Ectodermal cell (in vitro differentiated cells): ENCODE results near the gene MUC2.

Experiments
- H3K27ac ChIP-seq: 2 replicates; pipeline ENCODE4 v1.7.0; 2013; ENCODE audit warnings: mild to moderate bottlenecking, low read depth, low read length; ENCODE audit not compliant: insufficient read depth, poor library complexity, severe bottlenecking
- H3K27me3 ChIP-seq: 2 replicates; pipeline ENCODE4 v1.7.0; 2013; ENCODE audit warnings: mild to moderate bottlenecking, low read length; ENCODE audit not compliant: insufficient read depth, control insufficient read depth, poor library complexity, severe bottlenecking
- H3K36me3 ChIP-seq: one replicate; pipeline ENCODE4 v1.7.0; 2013; ENCODE audit warnings: low read length; ENCODE audit not compliant: control insufficient read depth, insufficient read depth
- H3K4me1 ChIP-seq: one replicate; pipeline ENCODE4 v1.7.0; 2013; ENCODE audit warnings: low read length; ENCODE audit not compliant: control insufficient read depth, insufficient read depth
- H3K4me3 ChIP-seq: 2 replicates; pipeline ENCODE4 v1.7.0; 2013; ENCODE audit warnings: low read depth, low read length, control low read depth; ENCODE audit not compliant: insufficient read depth
- H3K9me3 ChIP-seq: 2 replicates; pipeline ENCODE4 v1.7.0; 2013; ENCODE audit warnings: mild to moderate bottlenecking, low read length, moderate library complexity; ENCODE audit not compliant: control insufficient read depth
- WGBS, 2 experiments: methylation state at CpG; one replicate each; pipeline ENCODE4 v1.1.7; 2013; ENCODE audit warnings: missing lambda C conversion rate in 2 of 2; 5-methylcytosine and 5-hydroxymethylcytosine counted together

The MUC2 gene

GRCh38 chr11:1072821-1073231 lies 1.8 kb upstream of the MUC2 start:
- Histone ChIP-seq H3K4me1 (peaks cover 22% of the 10 kb centered on the region), H3K27me3 (no peaks in the 10 kb centered on the region), H3K27ac (no peak overlapping the region), H3K9me3 (no peaks in the 10 kb centered on the region), H3K4me3 (no peak overlapping the region), H3K36me3 (no peaks in the 10 kb centered on the region)
- WGBS, 2 experiments: 86% methylated on average over 9 of the region's 9 CpGs

GRCh38 chr11:1073261-1073724 lies 1.4 kb upstream of the MUC2 start:
- H3K4me3 ChIP-seq: no peak overlapping the region
- peaks cover 22% of the 10 kb centered on the region for H3K4me1 ChIP-seq
- no peaks in the 10 kb centered on the region for H3K27me3 ChIP-seq
- no peaks in the 10 kb centered on the region for H3K36me3 ChIP-seq
- H3K27ac ChIP-seq: no peak overlapping the region
- 70 to 72% methylated on average over 13 of the region's 13 CpGs for WGBS, 2 experiments
- no peaks in the 10 kb centered on the region for H3K9me3 ChIP-seq

GRCh38 chr11:1073851-1074243 lies 827 bp upstream of the MUC2 start:
- Histone ChIP-seq H3K27ac (no peak overlapping the region), H3K4me3 (no peak overlapping the region), H3K4me1 (peaks cover 22% of the 10 kb centered on the region), H3K9me3 (no peaks in the 10 kb centered on the region), H3K27me3 (no peaks in the 10 kb centered on the region), H3K36me3 (no peaks in the 10 kb centered on the region)
- 92 to 93% methylated on average over 11 of the region's 11 CpGs for WGBS, 2 experiments

GRCh38 chr11:1075341-1075911 lies 752 bp downstream of the MUC2 start:
- H3K36me3 ChIP-seq: no peaks in the 10 kb centered on the region
- no peak overlapping the region for H3K27ac ChIP-seq
- no peaks in the 10 kb centered on the region for H3K9me3 ChIP-seq
- 93% methylated on average over 28 of the region's 28 CpGs for WGBS, 2 experiments
- peaks cover 22% of the 10 kb centered on the region for H3K4me1 ChIP-seq
- H3K27me3 ChIP-seq: no peaks in the 10 kb centered on the region
- no peak overlapping the region for H3K4me3 ChIP-seq

GRCh38 chr11:1076061-1076665 lies 1.5 kb downstream of the MUC2 start:
- Histone ChIP-seq H3K27ac (no peak overlapping the region), H3K4me1 (peaks cover 22% of the 10 kb centered on the region), H3K9me3 (no peaks in the 10 kb centered on the region), H3K36me3 (no peaks in the 10 kb centered on the region), H3K27me3 (no peaks in the 10 kb centered on the region), H3K4me3 (no peak overlapping the region)
- WGBS, 2 experiments: 81 to 86% methylated on average over 18 of the region's 18 CpGs

GRCh38 chr11:1077033-1077416 lies 2.4 kb downstream of the MUC2 start:
- Histone ChIP-seq H3K27me3 (no peaks in the 10 kb centered on the region), H3K4me3 (no peak overlapping the region), H3K27ac (no peak overlapping the region), H3K4me1 (peaks cover 22% of the 10 kb centered on the region), H3K36me3 (no peaks in the 10 kb centered on the region), H3K9me3 (no peaks in the 10 kb centered on the region)
- 91% methylated on average over 11 of the region's 11 CpGs for WGBS, 2 experiments

- Histone ChIP-seq H3K9me3 (no peaks in the 10 kb centered on the region), H3K36me3 (no peaks in the 10 kb centered on the region), H3K4me1 (peaks cover 17% of the 10 kb centered on the region), H3K27me3 (no peaks in the 10 kb centered on the region), H3K27ac (no peak overlapping the region), H3K4me3 (no peak overlapping the region)
- 86 to 88% methylated on average over 33 of the region's 33 CpGs for WGBS, 2 experiments
Observed at GRCh38 chr11:1077417-1078119, 2.9 kb downstream of the MUC2 start.

- H3K4me1 ChIP-seq: peaks cover 14% of the 10 kb centered on the region
- no peak overlapping the region for H3K27ac ChIP-seq
- no peaks in the 10 kb centered on the region for H3K9me3 ChIP-seq
- no peaks in the 10 kb centered on the region for H3K27me3 ChIP-seq
- WGBS, 2 experiments: 91 to 93% methylated on average over 39 of the region's 39 CpGs
- H3K36me3 ChIP-seq: no peaks in the 10 kb centered on the region
- no peak overlapping the region for H3K4me3 ChIP-seq
Observed at GRCh38 chr11:1078191-1078601, 3.5 kb downstream of the MUC2 start.

- Histone ChIP-seq H3K27me3 (no peaks in the 10 kb centered on the region), H3K36me3 (no peaks in the 10 kb centered on the region), H3K27ac (no peak overlapping the region), H3K4me1 (no peaks in the 10 kb centered on the region), H3K9me3 (no peaks in the 10 kb centered on the region), H3K4me3 (no peak overlapping the region)
- WGBS, 2 experiments: 87 to 88% methylated on average over 33 of the region's 33 CpGs
Observed at GRCh38 chr11:1081601-1082311, 7.1 kb downstream of the MUC2 start.

GRCh38 chr11:1082346-1082727 lies 7.7 kb downstream of the MUC2 start:
- Histone ChIP-seq H3K4me1 (no peaks in the 10 kb centered on the region), H3K36me3 (no peaks in the 10 kb centered on the region), H3K9me3 (no peaks in the 10 kb centered on the region), H3K27me3 (no peaks in the 10 kb centered on the region), H3K27ac (no peak overlapping the region), H3K4me3 (no peak overlapping the region)
- WGBS, 2 experiments: 88 to 89% methylated on average over 14 of the region's 14 CpGs
